ENCODE data around the gene TRPM3.
A peak's percentile ranks its signal among the peaks of the same experiment; 100 is the strongest.

Gene TRPM3

DNA sequence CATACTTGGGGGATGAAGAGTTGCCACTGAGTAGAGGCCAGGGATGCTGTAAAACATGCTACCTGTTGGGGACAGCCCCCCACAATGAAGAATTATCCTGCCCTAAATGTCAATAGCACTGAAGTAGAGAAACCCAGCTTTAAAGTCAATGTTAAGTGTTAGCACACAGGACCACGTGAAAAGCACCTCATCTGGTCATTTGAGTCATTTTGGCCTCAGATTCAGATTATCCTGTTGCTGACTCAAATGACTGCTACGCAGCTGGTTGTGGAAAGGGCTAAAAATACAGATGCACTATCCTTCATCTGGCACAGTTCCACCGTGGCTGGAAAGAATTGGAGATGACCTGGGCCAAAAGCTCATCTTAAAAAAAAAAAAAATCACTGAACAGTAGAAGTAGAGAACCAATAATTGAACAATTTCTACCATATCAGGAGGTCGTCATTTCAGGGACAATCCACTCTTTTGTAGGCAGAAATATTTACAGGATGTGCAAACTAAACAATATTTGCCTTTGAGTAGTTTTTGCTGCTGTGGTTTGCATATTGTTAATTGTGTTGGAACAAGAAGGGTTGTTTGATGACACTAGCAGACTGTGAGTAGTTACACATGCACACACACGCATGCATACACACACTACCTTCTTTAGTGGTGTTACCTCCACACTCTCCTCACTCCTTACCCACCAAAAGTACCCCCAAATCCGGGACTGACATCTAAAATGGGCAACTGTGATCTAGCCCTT, 511.7 kb downstream of the TRPM3 start:
- no peak for DNase-seq (ENCODE audit: low spot score)

GRCh38 chr9:70609011-70609410, 512.4 kb downstream of the TRPM3 start:
- DNase-seq (ENCODE audit: low spot score), result no peak

DNA sequence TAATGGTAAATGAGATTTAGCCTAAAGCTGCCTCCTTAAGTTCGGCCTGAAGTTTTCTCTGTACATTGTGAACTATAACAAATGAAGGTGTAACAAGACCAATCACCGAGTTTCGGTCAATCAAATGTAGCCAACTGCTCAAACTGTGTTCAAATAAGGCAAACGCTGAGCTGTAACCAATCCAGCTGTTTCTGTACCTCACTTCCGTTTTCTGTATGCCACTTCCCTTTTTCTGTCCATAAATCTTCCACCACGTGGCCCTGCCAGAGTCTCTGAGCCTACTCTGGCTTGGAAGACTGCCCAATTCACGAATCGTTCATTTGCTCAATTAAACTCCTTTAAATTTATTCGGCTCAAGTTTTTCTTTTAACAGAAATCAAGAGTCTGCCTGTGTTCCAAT, 513.5 kb downstream of the TRPM3 start:
- DNase-seq (ENCODE audit: low spot score), result no peak

DNA sequence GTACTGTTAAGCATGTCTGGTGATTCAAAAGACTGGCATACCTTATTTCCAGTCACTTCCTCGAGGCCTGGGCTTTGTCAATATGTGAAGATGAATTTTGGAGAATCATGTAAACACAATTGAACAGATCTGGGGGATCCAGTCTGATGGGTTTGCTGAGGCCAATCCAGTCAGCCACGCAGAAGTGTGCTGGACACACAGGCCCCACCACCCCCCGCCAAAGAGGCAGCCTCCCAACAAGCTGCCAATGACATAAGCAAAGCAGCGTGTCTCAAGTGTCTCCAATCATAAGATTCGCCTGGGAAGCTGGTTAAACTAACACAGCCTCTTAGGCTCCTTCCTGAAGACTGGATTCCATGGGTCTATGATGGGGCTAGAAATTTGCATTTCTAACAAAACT, 514.1 kb downstream of the TRPM3 start:
- DNase-seq (ENCODE audit: low spot score), result no peak

- DNase-seq (ENCODE audit: low spot score), result no peak
These were observed 518.4 kb downstream of the TRPM3 start for GRCh38 chr9:70603020-70603411.

- peak; percentile 46 for DNase-seq (ENCODE audit: low spot score)
These were observed 519.0 kb downstream of the TRPM3 start for GRCh38 chr9:70602321-70603019.

DNA sequence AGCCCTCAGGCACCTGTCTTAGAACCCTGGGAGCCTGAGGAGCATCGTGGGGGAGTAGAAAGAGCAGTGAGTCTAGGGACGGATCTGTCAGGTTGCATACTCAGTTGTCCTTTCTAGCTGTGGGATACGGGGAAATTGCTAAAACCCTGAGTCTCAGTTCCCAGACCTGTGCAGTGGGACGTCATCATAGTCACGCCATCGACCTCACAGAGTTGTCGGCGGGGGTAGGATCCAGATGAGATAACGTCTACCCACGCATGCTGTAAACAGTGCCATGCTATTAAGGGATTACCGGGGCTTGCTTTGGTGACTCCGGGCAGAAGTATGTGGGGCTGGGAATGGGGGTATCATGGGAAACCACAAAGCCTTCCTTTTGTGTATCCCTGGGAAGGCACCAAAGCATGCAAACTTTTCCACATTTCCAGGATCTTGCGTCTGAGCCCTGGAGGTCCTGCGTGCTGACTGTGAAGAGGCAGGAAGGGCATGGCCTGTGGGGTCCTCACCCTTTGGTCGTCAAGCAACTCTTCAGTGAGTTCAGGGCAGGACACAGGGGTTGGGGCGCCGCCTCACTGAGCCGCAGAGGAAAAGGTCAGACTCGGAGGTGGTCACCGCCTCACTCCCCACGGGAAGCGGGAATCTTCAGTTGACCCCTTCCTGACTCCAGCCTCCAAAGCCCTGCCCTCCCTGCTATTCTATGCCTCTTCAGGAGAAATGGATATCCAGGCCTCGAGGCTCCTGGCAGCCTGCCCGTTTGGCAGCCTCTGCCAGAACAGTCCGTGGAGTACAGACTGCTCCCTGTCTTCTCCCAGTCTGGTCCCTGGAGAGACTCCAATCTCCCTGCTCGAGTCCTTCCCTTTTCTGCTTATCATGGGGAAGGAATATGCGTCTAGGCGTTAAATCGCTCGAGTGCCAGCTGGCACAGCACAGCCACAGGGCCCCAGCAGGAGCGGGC, 520.1 kb downstream of the TRPM3 start:
- no peak for DNase-seq (ENCODE audit: low spot score)

- DNase-seq (ENCODE audit: low spot score), result no peak
These were observed 520.9 kb downstream of the TRPM3 start for GRCh38 chr9:70600506-70600905.

DNA sequence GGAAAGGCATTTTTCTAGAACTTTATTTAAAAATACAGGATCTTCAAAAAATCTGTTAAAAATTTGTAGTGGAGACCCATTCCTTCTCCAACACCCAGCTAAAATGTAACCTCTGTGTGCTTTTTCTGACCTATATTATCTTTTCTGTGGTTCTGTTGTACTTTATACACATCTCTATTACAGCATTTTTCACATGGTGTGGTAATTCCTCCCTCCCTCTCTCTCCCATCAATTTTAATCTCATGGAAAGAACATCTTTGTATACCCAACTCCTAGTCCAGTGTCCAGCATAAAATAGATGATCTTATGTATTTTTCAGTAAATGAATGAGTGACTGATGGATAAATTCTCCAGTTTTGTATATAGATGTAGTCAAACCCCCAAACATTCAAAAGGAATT, 523.5 kb downstream of the TRPM3 start:
- no peak for DNase-seq (ENCODE audit: low spot score)

DNA sequence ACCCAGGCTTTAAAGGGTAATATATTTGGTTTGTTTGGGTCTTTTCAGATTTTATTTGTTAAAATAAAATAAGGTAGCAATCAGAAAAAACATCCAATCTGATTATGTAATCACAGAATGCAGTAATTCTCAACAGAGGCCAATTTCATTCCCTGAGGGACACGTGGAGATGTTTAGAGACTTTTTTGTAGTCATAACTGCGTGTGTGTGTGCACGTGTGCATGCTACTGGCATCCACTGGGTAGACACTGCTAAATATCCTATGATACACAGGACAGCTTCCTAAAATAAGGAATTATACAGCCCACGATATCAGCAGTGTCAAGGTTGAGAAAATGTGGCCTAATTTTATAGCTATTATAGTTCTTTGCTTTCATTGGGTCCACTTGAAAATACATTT, 526.2 kb downstream of the TRPM3 start:
- DNase-seq (ENCODE audit: low spot score), result no peak

- DNase-seq (ENCODE audit: low spot score), result no peak
These were observed 527.0 kb downstream of the TRPM3 start for GRCh38 chr9:70594386-70594944.

DNA sequence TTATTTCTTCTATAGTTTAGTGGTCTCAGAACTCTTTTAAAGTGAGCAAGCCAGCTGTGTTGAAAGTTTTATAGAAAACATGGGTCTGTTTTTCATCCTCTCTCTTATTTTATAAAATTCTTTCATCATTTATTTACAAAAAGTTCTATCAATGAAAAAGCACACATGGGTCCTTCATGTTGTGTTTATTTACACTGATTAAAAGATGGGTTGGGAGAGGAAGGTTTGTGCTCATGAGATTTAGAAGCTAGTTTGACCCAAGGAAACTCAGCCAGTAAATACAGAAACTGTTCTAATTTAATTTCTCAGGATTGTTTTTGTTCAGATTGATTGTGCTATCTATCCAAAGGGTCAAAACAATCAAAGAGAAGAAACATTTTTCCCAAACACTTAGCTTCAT, 528.2 kb downstream of the TRPM3 start:
- DNase-seq (ENCODE audit: low spot score), result no peak

GRCh38 chr9:70590315-70590677, 531.1 kb downstream of the TRPM3 start:
- DNase-seq (ENCODE audit: low spot score), result no peak

- no peak for DNase-seq (ENCODE audit: low spot score)
These were observed 531.7 kb downstream of the TRPM3 start for GRCh38 chr9:70589571-70590314.

GRCh38 chr9:70588999-70589398, 532.4 kb downstream of the TRPM3 start:
- DNase-seq (ENCODE audit: low spot score), result no peak

GRCh38 chr9:70588381-70588780, 533.0 kb downstream of the TRPM3 start:
- no peak for DNase-seq (ENCODE audit: low spot score)

DNA sequence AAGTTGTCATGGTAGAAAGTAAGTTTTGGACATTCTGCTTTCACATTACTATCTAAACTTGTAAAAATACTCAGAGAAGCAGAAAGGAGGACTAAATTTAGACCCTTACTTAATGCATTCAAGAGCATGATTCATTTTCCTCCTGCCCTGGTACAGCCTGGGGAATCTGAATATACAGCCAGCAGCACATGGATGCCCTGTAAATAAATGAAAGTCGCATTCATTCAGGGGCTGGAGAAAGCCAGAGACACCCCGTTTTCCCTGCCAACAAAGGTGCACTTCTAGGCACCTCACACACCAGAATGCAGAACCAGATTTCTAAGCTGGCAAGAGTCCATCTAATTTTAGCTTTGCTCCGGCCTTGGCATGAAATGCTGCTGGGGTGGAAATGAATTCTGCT, 534.2 kb downstream of the TRPM3 start:
- no peak for DNase-seq (ENCODE audit: low spot score)

DNA sequence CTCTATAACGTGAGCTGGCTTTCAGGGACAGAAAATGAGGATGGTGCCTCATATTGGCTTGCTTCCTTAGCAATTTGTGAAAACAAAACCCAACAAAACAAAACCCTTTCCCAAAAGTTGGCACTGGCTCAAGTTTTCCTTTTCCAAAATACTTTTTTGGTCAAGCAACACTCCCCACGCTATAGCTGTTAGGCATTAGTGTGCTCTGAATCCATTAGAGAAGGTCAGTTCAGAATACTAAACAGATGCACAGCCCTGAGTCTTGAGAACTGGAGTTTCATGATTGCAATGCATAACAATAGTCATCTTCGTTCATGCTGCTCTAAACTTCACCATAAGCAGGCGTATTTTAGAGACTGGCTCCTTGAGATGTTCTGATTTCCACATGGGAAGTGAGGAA, 534.9 kb downstream of the TRPM3 start:
- DNase-seq (ENCODE audit: low spot score), result no peak

DNA sequence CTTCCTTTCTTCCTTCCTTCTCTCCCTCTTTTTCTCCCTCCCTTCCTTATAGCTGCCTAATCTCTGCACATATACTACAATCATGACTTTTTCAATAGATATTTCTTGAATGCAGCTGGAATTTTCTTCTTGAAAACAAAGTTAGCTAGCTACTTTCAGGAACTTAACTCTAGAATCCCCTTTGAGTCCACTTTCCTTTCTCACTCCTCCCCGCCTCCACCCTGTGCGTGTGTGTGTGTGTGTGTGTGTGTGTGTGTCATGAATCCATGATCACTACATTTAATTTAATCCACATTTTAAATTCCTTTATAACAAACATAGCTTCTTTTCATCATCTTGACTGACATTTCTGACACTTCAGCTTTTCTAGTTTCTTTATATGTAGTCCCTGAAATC, 539.5 kb downstream of the TRPM3 start:
- DNase-seq (ENCODE audit: low spot score), result no peak

- DNase-seq (ENCODE audit: low spot score), result no peak
These were observed 540.0 kb downstream of the TRPM3 start for GRCh38 chr9:70581214-70581954.

DNA sequence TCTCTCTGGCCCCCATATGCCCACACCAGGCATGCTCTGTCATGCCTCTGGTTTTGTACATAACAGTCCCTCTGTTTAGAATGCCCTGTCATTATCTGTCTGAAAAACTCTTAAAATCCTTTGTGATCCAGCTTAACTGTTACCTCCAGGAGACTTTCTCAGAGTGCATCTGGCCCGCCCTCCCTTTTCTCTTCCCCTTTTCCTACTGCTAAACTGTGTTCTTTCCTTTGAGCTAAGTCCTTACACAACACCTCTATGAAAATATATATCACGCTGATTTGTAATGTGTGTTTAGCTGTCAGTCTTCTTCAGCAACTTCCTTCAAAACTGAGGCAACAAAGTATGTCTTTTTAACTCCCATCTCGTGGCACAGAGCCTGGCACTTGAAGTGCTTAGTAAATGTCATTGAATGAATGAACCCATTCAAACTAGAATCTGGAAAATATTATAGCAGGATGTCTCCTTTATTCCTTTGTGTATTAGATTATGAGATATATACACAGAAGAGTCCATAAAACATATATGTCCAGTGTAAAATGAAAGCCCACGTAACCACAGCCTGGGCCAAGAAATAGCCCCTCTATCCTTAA, 540.7 kb downstream of the TRPM3 start:
- DNase-seq (ENCODE audit: low spot score), result no peak

All from CD4-positive, alpha-beta T cell treated with Interleukin-6 at 100 ng/mL for 8 hours (primary cell).